ENCODE data around the gene IL11RA. TPM values are rescaled to one million over a fixed set of nuclear protein-coding genes. Genes with fewer than 3 reads are reported as not detected.

The IL11RA gene
- total and polyA plus RNA-seq, 2 donors (not counting 3 experiments of a cell fraction or from before 2014, with no cell fraction given): 15.3 to 18.6 TPM

GRCh38 chr9:34689116-34689470 lies 37.1 kb downstream of the IL11RA start:
- no peaks in the 10 kb centered on the region for H3K79me2 ChIP-seq (ENCODE audit: control insufficient read depth, insufficient read depth, low read length)
- no peak overlapping the region for H2AFZ ChIP-seq (ENCODE audit: low read depth, low read length)
- no peak for FAIRE-seq
- H3K27ac ChIP-seq (ENCODE audit: insufficient read depth, low read depth, low read length): no peak overlapping the region
- H3K4me1 ChIP-seq (ENCODE audit: control insufficient read depth, extremely low read depth, insufficient read depth, low read length): no peaks in the 10 kb centered on the region
- no peak overlapping the region for H3K9ac ChIP-seq (replicated peaks; ENCODE audit: extremely low read depth, insufficient read depth, low read length)
- peaks cover 4 to 7% of the 10 kb centered on the region in 2 experiments for H3K27me3 ChIP-seq (ENCODE audit: control insufficient read depth in 2 of 2, insufficient read depth in 2 of 2, low read length in 2 of 2)
- H3K36me3 ChIP-seq (ENCODE audit: control insufficient read depth in 2 of 2, extremely low read depth in 1 of 2, insufficient read depth in 2 of 2, low read length in 2 of 2): no peaks in the 10 kb centered on the region
- no peak for TF ChIP-seq POLR2AphosphoS5 (IDR thresholded peaks at IDR 0.05; ENCODE audit: insufficient read depth, low read depth, low read length)
- no peak for TF ChIP-seq MYC (IDR thresholded peaks at IDR 0.05; ENCODE audit: low read depth, low read length)
- TF ChIP-seq, protein P1, sequence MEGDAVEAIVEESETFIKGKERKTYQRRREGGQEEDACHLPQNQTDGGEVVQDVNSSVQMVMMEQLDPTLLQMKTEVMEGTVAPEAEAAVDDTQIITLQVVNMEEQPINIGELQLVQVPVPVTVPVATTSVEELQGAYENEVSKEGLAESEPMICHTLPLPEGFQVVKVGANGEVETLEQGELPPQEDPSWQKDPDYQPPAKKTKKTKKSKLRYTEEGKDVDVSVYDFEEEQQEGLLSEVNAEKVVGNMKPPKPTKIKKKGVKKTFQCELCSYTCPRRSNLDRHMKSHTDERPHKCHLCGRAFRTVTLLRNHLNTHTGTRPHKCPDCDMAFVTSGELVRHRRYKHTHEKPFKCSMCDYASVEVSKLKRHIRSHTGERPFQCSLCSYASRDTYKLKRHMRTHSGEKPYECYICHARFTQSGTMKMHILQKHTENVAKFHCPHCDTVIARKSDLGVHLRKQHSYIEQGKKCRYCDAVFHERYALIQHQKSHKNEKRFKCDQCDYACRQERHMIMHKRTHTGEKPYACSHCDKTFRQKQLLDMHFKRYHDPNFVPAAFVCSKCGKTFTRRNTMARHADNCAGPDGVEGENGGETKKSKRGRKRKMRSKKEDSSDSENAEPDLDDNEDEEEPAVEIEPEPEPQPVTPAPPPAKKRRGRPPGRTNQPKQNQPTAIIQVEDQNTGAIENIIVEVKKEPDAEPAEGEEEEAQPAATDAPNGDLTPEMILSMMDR (IDR thresholded peaks at IDR 0.05; ENCODE audit: extremely low read depth in 1 of 2, insufficient read depth in 1 of 2, low read depth in 1 of 2, low read length in 2 of 2): no peak
- no peak for TF ChIP-seq EZH2 (IDR thresholded peaks at IDR 0.05; ENCODE audit: borderline replicate concordance, low read depth, low read length, severe bottlenecking)
- no peak for TF ChIP-seq GATA2 (IDR thresholded peaks at IDR 0.05; ENCODE audit: insufficient read depth, insufficient read length, low read depth, low read length)
- no peak for TF ChIP-seq FOS (IDR thresholded peaks at IDR 0.05; ENCODE audit: borderline replicate concordance, insufficient read depth, low read length)
- TF ChIP-seq JUN (IDR thresholded peaks at IDR 0.05; ENCODE audit: borderline replicate concordance, insufficient read depth, insufficient read length, low read depth): no peak
- TF ChIP-seq, protein P2, sequence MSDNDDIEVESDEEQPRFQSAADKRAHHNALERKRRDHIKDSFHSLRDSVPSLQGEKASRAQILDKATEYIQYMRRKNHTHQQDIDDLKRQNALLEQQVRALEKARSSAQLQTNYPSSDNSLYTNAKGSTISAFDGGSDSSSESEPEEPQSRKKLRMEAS (IDR thresholded peaks at IDR 0.05; ENCODE audit: insufficient read depth, insufficient read length): no peak
- TF ChIP-seq POLR2A (IDR thresholded peaks at IDR 0.05; ENCODE audit: low read depth, low read length): no peak
- H3K9me3 ChIP-seq (replicated peaks; ENCODE audit: control insufficient read depth, insufficient read depth, low read length): no peaks in the 10 kb centered on the region
- CTCF ChIA-PET: interaction anchor here (1.0 kb wide), 1 partner anchor 13 kb away, joined by 4 read pairs; no protein-coding TSS in a partner anchor
- H3K4me3 ChIP-seq (replicated peaks in 1 of 3; ENCODE audit: insufficient read depth in 1 of 3, low read depth in 1 of 3, low read length in 3 of 3): no peak overlapping the region
- no peak for DNase-seq (ENCODE audit: low read depth, low spot score)
- intact Hi-C loops (cut with micrococcal nuclease): no loop called here
- H3K9me1 ChIP-seq (replicated peaks; ENCODE audit: control insufficient read depth, extremely low read depth, insufficient read depth, low read length): no peaks in the 10 kb centered on the region
- dilution Hi-C loops (cut with MboI; ENCODE audit: extremely low pct_ligation_motif_present, low sequenced_read_pairs): no loop called here
- BruUV-seq (replicated peaks): no TSS peak
- no peaks in the 10 kb centered on the region for H4K20me1 ChIP-seq (replicated peaks; ENCODE audit: control insufficient read depth, extremely low read depth, insufficient read depth, low read length)
- no peak overlapping the region for H3K4me2 ChIP-seq (ENCODE audit: insufficient read depth, low read length)
- POLR2A ChIA-PET: no interaction called here
